ENCODE results near the gene TNFSF13B.

TNFSF13B gene

DNA sequence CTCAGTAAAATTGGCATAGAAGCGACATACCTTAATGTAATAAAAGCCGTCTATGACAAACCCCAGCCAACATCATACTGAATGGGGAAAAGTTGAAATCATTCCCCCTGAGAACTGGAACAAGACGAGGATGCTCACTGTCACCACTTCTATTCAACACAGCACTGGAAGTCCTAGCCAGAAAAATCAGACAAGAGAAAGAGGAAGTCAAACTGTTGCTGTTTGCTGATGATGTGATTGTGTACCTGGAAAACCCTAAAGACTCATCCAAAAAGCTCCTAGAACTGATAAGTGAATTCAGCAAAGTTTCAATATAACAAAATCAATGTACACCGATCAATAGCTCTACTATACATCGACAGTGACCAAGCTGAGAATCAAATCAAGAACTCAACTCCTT lies 63.3 kb downstream of the TNFSF13B start:
- H3K27me3 Mint-ChIP-seq = peaks cover 6 to 11% of the 10 kb centered on the region in 2 donors
- H3K9me3 Mint-ChIP-seq = no peaks in the 10 kb centered on the region
- H3K4me1 Mint-ChIP-seq (ENCODE audit: low read depth in 2 of 2) = no peaks in the 10 kb centered on the region
- H3K27ac Mint-ChIP-seq = no peak overlapping the region
- ATAC-seq (replicated peaks) = no peak
- DNase-seq = no peak
- H3K4me3 Mint-ChIP-seq = no peak overlapping the region
- H3K36me3 Mint-ChIP-seq (ENCODE audit: insufficient read depth) = no peaks in the 10 kb centered on the region

DNA sequence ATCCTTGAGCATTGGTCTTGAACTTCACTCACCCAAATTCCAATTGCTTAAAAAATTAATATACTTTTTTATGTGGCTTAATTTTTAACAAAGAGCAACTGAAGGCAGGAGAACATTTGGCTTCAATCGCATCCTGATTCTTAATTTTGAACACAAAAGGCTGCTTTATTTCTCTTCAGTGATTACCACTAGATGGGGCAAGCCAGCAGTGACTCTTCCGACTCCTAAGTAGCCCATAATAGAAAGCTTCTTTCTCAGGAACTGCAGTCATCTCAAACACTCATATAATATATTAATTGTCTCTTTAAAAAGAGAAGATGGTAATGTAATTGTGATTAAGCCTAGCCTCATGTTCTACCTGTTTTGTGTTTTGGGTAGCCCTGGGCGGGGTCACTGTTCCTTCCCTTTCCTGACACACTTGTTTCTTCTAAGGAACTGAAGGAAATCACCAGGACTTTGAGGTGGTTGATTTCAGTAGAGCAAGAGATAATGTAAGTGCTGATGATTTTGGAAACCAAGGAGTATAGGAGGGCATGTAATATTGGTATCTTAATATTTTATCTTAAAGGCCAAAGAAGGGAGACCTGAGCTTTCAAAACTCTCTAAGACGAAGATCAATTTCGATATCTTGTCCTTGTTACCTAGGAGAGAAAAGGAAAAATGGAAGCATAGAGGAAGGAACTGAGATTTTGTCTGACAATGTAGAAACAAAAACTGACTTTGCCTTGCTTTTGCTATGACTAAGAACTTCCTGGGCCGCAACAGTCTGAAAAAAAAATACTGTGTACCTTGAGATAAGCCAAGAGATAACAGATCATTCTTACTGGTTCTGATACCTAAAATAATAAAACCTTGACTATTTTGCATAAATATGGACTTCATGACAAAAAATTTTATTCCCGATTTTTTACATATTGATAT lies 73.1 kb downstream of the TNFSF13B start:
- Mint-ChIP-seq H3K4me3 (peak overlapping the region in 1 of 2 donors; percentile 33), H3K4me1 (ENCODE audit: low read depth in 2 of 2) (peaks cover 3 to 6% of the 10 kb centered on the region in 2 donors), H3K36me3 (ENCODE audit: insufficient read depth) (peaks cover 3% of the 10 kb centered on the region), H3K27ac (no peak overlapping the region), H3K9me3 (no peaks in the 10 kb centered on the region), H3K27me3 (no peaks in the 10 kb centered on the region)
- ATAC-seq (replicated peaks) = peak; percentile 58
- no peak for DNase-seq

DNA sequence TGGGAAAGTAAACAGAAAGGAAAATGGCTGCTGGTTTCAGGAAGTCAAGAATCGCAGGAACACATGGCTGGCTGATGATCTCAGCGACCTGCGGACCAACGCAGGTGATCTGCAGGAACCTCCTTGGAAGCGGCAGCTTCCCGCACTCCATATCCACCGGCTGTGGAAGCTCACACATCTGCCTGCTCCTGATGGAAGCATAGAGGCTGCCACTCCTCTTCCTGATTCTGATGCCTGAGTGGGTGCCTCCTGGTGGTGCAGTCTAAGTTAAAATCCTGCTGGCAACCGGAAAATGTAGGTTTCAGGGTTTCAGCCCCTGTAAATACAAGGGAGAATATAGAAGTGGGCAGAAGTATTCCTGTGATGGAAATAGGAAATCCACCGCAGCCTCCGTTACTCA lies 75.5 kb downstream of the TNFSF13B start:
- peaks cover 3 to 6% of the 10 kb centered on the region in 2 donors for H3K4me1 Mint-ChIP-seq (ENCODE audit: low read depth in 2 of 2)
- DNase-seq = no peak
- no peaks in the 10 kb centered on the region for H3K9me3 Mint-ChIP-seq
- H3K27me3 Mint-ChIP-seq = peaks cover 0 to 4% of the 10 kb centered on the region in 2 donors
- no peak overlapping the region for H3K4me3 Mint-ChIP-seq
- no peak for ATAC-seq (replicated peaks)
- peaks cover 3% of the 10 kb centered on the region for H3K36me3 Mint-ChIP-seq (ENCODE audit: insufficient read depth)
- H3K27ac Mint-ChIP-seq = no peak overlapping the region

DNA sequence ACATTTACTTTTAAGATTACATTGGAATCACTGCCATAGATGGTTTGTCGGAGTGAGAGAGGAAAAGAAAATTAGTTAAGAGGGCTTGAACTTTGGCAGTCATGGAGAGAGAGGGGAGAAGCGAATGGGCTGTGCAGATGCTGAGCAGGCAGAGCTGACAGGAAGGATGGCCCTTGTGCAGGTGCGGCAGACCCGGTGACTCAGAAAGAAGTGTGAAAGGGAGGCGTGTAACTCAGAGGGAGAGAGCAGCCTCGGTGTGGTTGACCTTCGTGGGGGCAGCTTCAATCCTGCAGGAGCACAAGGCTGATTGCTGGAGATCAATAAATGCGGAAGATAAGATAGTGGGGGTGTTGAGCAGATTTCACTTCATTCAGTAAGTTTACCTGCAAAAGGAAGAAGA lies 76.9 kb downstream of the TNFSF13B start:
- H3K4me1 Mint-ChIP-seq (ENCODE audit: low read depth in 2 of 2) = peaks cover 3 to 6% of the 10 kb centered on the region in 2 donors
- peaks cover 0 to 9% of the 10 kb centered on the region in 2 donors for H3K27me3 Mint-ChIP-seq
- no peaks in the 10 kb centered on the region for H3K9me3 Mint-ChIP-seq
- H3K36me3 Mint-ChIP-seq (ENCODE audit: insufficient read depth) = peaks cover 3% of the 10 kb centered on the region
- no peak overlapping the region for H3K27ac Mint-ChIP-seq
- DNase-seq = no peak
- no peak overlapping the region for H3K4me3 Mint-ChIP-seq
- peak; percentile 81 for ATAC-seq (replicated peaks)

DNA sequence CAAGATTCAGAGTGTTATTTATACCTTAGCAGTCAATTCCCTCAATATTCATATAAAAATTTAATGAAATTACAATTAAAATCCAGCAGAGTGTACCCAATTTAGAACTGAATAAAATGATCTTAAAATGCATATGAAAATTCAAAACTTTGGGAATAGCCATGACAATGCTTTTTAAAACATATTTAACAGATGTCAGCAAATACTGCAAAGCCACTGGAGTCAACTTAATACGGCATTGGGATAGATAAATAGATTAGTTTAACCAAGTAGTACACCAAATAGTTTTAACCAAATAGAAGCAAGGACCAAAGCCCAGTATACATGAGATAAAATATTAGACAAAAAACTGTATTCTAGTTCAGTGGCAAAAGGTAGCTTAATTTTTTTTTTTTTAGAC lies 79.8 kb downstream of the TNFSF13B start:
- no peaks in the 10 kb centered on the region for H3K9me3 Mint-ChIP-seq
- no peak for ATAC-seq (replicated peaks)
- H3K4me1 Mint-ChIP-seq (ENCODE audit: low read depth in 2 of 2) = peaks cover 3% of the 10 kb centered on the region in 2 donors
- H3K27me3 Mint-ChIP-seq = peaks cover 2 to 9% of the 10 kb centered on the region in 2 donors
- no peak overlapping the region for H3K27ac Mint-ChIP-seq
- no peak overlapping the region for H3K4me3 Mint-ChIP-seq
- no peaks in the 10 kb centered on the region for H3K36me3 Mint-ChIP-seq (ENCODE audit: insufficient read depth)
- no peak for DNase-seq

DNA sequence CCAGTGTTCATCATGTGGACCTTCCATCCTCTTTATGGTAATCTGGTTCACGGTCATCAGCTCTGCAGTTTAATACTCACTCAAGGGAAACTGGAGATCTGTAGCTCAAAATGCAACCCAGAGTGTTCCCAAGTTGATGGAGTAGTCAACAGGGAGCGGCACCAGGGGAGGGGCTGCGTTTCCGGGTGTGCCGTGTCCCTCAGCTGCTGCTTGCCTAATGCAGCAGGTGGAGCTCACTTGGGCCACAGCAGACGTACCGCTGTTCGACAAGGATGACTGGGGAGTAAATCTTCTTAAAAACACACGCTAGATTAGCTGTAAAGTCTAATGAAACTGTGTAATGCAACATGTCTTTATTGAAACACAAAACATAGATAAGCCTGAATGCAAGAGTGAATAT lies 81.1 kb downstream of the TNFSF13B start:
- Mint-ChIP-seq H3K9me3 (peaks cover 0 to 5% of the 10 kb centered on the region in 2 donors), H3K4me3 (no peak overlapping the region), H3K36me3 (ENCODE audit: insufficient read depth) (no peaks in the 10 kb centered on the region), H3K27ac (no peak overlapping the region), H3K27me3 (peaks cover 8 to 9% of the 10 kb centered on the region in 2 donors), H3K4me1 (ENCODE audit: low read depth in 2 of 2) (peaks cover 3% of the 10 kb centered on the region in 2 donors)
- DNase-seq = no peak
- no peak for ATAC-seq (replicated peaks)

DNA sequence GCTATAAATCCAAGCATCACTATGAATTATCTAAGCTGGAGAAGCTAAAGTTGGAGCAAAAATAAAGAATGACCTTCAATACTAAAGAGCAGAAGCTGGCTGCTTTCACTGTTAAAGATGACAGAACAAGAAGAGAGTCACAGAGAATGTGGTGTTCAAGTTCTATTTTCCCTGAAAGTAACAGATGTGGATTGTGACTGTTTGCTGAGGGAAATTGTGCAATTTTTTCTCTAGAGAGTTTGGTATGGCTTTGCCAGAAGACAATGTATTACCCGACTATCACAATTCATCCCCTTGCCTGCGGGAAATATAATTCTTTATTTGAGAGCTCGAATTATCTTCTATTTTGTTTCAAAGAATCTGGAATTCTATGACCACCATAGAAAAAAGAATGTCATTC lies 83.1 kb downstream of the TNFSF13B start:
- no peaks in the 10 kb centered on the region for H3K36me3 Mint-ChIP-seq (ENCODE audit: insufficient read depth)
- ATAC-seq (replicated peaks) (no peak), DNase-seq (no peak)
- H3K4me1 Mint-ChIP-seq (ENCODE audit: low read depth in 2 of 2) = no peaks in the 10 kb centered on the region
- H3K27ac Mint-ChIP-seq = no peak overlapping the region
- H3K9me3 Mint-ChIP-seq = peaks cover 0 to 5% of the 10 kb centered on the region in 2 donors
- H3K4me3 Mint-ChIP-seq = no peak overlapping the region
- H3K27me3 Mint-ChIP-seq = peaks cover 8 to 9% of the 10 kb centered on the region in 2 donors

DNA sequence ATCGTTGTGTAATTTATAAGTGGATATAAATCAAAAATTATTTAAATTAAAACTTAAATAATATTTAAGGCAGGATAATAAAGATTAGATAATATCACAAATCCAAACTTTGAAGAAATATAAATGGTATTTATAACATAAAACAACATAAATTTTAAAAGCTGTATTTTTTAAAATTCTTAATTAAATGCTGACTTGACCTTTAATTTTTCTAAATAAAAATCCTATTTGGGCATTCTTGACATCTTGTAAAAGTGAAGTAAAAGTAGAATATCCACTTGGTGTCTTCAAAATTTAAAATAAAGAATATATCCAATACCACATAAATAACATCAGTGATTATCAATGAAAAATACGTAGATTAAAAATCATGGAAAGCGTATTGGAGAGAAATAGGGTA lies 87.7 kb downstream of the TNFSF13B start:
- H3K27me3 Mint-ChIP-seq = peaks cover 8 to 20% of the 10 kb centered on the region in 2 donors
- ATAC-seq (replicated peaks) (no peak), DNase-seq (no peak)
- peaks cover 0 to 5% of the 10 kb centered on the region in 2 donors for H3K9me3 Mint-ChIP-seq
- H3K36me3 Mint-ChIP-seq (ENCODE audit: insufficient read depth) = no peaks in the 10 kb centered on the region
- H3K4me1 Mint-ChIP-seq (ENCODE audit: low read depth in 2 of 2) = no peaks in the 10 kb centered on the region
- no peak overlapping the region for H3K27ac Mint-ChIP-seq
- H3K4me3 Mint-ChIP-seq = no peak overlapping the region

Data from effector memory CD8-positive, alpha-beta T cell (primary cell).